CD4-positive, alpha-beta memory T cell (primary cell): ENCODE results near the gene NPY5R. TPM values are rescaled to one million over a fixed set of nuclear protein-coding genes. Genes with fewer than 3 reads are reported as not detected.

Source experiments
- CTCF ChIA-PET: fragments of 350-600 bp; sonication (Branson Sonifier 250); formaldehyde crosslinking; loops from one replicate; lab custom pipeline; 2021; ENCODE audit warnings: inconsistent platforms; ENCODE audit not compliant: partially characterized antibody; lab: Charles Lee
- POLR2A ChIA-PET: fragments of 350-600 bp; sonication (Branson Sonifier 250); formaldehyde crosslinking; loops from one replicate; lab custom pipeline; 2021; ENCODE audit not compliant: partially characterized antibody; lab: Charles Lee
- DNase-seq, 5 donors: peaks; one replicate each; pipeline versions ENCODE4 v3.0.0 to v3.0.0-alpha.2; 2020 to 2022; ENCODE audit warnings: mixed read lengths in 1 of 5
- H3K27ac ChIP-seq: one replicate; pipeline ENCODE4 v1.7.0; 2013; ENCODE audit warnings: low read depth, low read length
- H3K27me3 ChIP-seq: 2 replicates; pipeline ENCODE4 v1.7.0; 2013; ENCODE audit warnings: mild to moderate bottlenecking, low read length, moderate library complexity; ENCODE audit not compliant: insufficient read depth
- H3K36me3 ChIP-seq: 2 replicates; pipeline ENCODE4 v1.7.0; 2013; ENCODE audit warnings: mild to moderate bottlenecking, low read length, moderate library complexity; ENCODE audit not compliant: insufficient read depth
- H3K4me1 ChIP-seq: 2 replicates; pipeline ENCODE4 v1.7.0; 2013; ENCODE audit warnings: mild to moderate bottlenecking, low read length, moderate library complexity; ENCODE audit not compliant: insufficient read depth
- H3K4me3 ChIP-seq, 2 donors: one replicate each; pipeline ENCODE4 v1.7.0; 2013; ENCODE audit warnings: low read length in 2 of 2, mild to moderate bottlenecking in 1 of 2
- H3K9me3 ChIP-seq, 2 donors: one replicate each; pipeline ENCODE4 v1.7.0; 2013; ENCODE audit warnings: low read length in 2 of 2, control low read depth in 1 of 2; ENCODE audit not compliant: control insufficient read depth in 1 of 2
- H3K27ac Mint-ChIP-seq, 7 donors: one replicate each; pipeline ENCODE4 v1.8.0; 2020 to 2021; ENCODE audit warnings: mixed read lengths in 7 of 7, mild to moderate bottlenecking in 6 of 7, inconsistent platforms in 3 of 7, moderate library complexity in 3 of 7
- H3K27me3 Mint-ChIP-seq, 2 donors: one replicate each; pipeline ENCODE4 v1.8.0; 2020 to 2021; ENCODE audit warnings: mixed read lengths in 2 of 2
- H3K36me3 Mint-ChIP-seq, 2 donors: one replicate each; pipeline ENCODE4 v1.8.0; 2020 to 2021; ENCODE audit warnings: mixed read lengths in 2 of 2, inconsistent platforms in 1 of 2, mild to moderate bottlenecking in 1 of 2
- H3K4me1 Mint-ChIP-seq, 4 donors: one replicate each; pipeline ENCODE4 v1.8.0; 2020 to 2021; ENCODE audit warnings: mixed read lengths in 4 of 4, mild to moderate bottlenecking in 1 of 4
- H3K4me3 Mint-ChIP-seq, 8 donors: one replicate each; pipeline ENCODE4 v1.8.0; 2020 to 2021; ENCODE audit warnings: mixed read lengths in 8 of 8, mild to moderate bottlenecking in 7 of 8, moderate library complexity in 6 of 8, inconsistent platforms in 3 of 8
- H3K9me3 Mint-ChIP-seq, 8 donors: one replicate each; pipeline ENCODE4 v1.8.0; 2020 to 2021; ENCODE audit warnings: mixed read lengths in 8 of 8, mild to moderate bottlenecking in 5 of 8, inconsistent platforms in 3 of 8, moderate library complexity in 1 of 8
- intact Hi-C: fragments of 100-400 bp; cut with micrococcal nuclease; formaldehyde crosslinking; loops from one replicate; pipeline ENCODE4 v1.15.1; 2023
- polyA plus RNA-seq, 2 donors: library from polyadenylated mRNA; unstranded; fragments of 300-500 nt; fragmentation: Illumina TruSeq; gene quantifications; one replicate each; pipeline ENCODE4 v1.2.3, GENCODE V29; 2021
- total RNA-seq, 2 experiments: library from RNA; stranded (reverse); gene quantifications; one replicate each; pipeline ENCODE4 v1.2.3, GENCODE V29; 2021

The NPY5R gene
- total and polyA plus RNA-seq, 4 experiments from 2014 or later = not detected

DNA sequence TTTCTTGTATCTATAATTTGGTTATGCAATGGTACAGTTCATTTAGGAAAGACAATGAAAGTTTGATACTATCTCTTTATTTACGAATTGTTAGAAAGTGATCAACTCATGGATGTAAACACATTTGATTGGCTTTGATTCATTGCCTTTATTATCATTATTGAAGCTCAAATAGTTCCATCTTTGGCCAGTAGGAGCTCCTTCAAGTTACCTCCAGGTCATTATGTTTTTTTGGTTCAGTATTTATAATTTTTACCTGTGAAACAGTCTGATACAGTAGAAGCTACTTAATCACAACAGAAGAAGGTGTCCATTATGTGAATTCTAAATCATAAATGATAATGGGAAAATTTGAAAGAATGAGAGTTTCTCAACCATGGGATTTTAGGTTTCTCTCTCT is 12.4 kb downstream of the NPY5R start:
- intact Hi-C loops = no loop called here
- POLR2A ChIA-PET = no interaction called here
- H3K27ac ChIP-seq = no peak overlapping the region
- Mint-ChIP-seq H3K4me1 (no peaks in the 10 kb centered on the region), H3K27me3 (peaks cover 0 to 5% of the 10 kb centered on the region in 2 donors), H3K4me3 (no peak overlapping the region), H3K36me3 (no peaks in the 10 kb centered on the region), H3K27ac (no peak overlapping the region), H3K9me3 (no peaks in the 10 kb centered on the region)
- H3K9me3 ChIP-seq = no peaks in the 10 kb centered on the region
- DNase-seq = no peak
- H3K27me3 ChIP-seq = no peaks in the 10 kb centered on the region
- H3K36me3 ChIP-seq = no peaks in the 10 kb centered on the region
- CTCF ChIA-PET = no interaction called here
- H3K4me1 ChIP-seq = no peaks in the 10 kb centered on the region
- H3K4me3 ChIP-seq = no peak overlapping the region

GRCh38 chr4:163367651-163368050 is 24.0 kb downstream of the NPY5R start:
- ChIA-PET POLR2A (no interaction called here), CTCF (no interaction called here)
- H3K4me3 Mint-ChIP-seq = no peak overlapping the region
- H3K9me3 Mint-ChIP-seq = peaks cover 0 to 4% (median 0%) of the 10 kb centered on the region in 8 donors
- no peak overlapping the region for H3K27ac ChIP-seq
- H3K4me1 ChIP-seq = no peaks in the 10 kb centered on the region
- no peaks in the 10 kb centered on the region for H3K36me3 Mint-ChIP-seq
- no peaks in the 10 kb centered on the region for H3K9me3 ChIP-seq
- H3K4me3 ChIP-seq = no peak overlapping the region
- peaks cover 5 to 9% of the 10 kb centered on the region in 2 donors for H3K27me3 Mint-ChIP-seq
- H3K27me3 ChIP-seq = no peaks in the 10 kb centered on the region
- no peak overlapping the region for H3K27ac Mint-ChIP-seq
- no peak for DNase-seq
- no peaks in the 10 kb centered on the region for H3K4me1 Mint-ChIP-seq
- H3K36me3 ChIP-seq = no peaks in the 10 kb centered on the region
- intact Hi-C loops = no loop called here

- DNase-seq = no peak
- H3K27ac ChIP-seq = no peak overlapping the region
- H3K4me1 ChIP-seq = no peaks in the 10 kb centered on the region
- no peak overlapping the region for H3K4me3 ChIP-seq
- H3K27me3 ChIP-seq = no peaks in the 10 kb centered on the region
- no peaks in the 10 kb centered on the region for H3K36me3 Mint-ChIP-seq
- H3K27ac Mint-ChIP-seq = no peak overlapping the region
- peaks cover 2% of the 10 kb centered on the region in 2 donors for H3K27me3 Mint-ChIP-seq
- ChIA-PET CTCF (no interaction called here), POLR2A (no interaction called here)
- intact Hi-C loops = no loop called here
- no peak overlapping the region for H3K4me3 Mint-ChIP-seq
- peaks cover 0 to 4% (median 0%) of the 10 kb centered on the region in 8 donors for H3K9me3 Mint-ChIP-seq
- H3K4me1 Mint-ChIP-seq = peaks cover 0 to 4% (median 0%) of the 10 kb centered on the region in 4 donors
- H3K36me3 ChIP-seq = no peaks in the 10 kb centered on the region
- H3K9me3 ChIP-seq = no peaks in the 10 kb centered on the region
Measured at GRCh38 chr4:163372029-163372428, 28.3 kb downstream of the NPY5R start.

DNA sequence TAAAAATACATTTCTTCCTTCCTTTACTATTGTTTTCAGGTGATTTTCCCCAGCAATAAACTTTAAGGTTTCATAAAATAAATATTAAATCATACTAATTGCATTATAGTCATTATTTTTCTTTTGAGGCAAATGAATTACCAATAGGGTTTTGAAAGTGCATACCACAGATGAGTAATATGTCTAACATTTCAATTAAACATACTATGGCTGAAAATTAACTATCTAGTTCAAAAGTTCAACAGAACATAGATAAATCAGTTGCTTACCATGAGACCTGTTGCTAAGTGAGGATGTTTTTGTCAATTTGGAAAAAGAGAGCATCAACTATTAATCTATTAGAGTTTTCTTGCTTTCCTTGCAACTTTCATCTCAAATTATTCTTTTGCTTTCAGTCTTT is 35.0 kb downstream of the NPY5R start:
- intact Hi-C loops = no loop called here
- ChIA-PET CTCF (no interaction called here), POLR2A (no interaction called here)
- Histone ChIP-seq H3K4me1 (no peaks in the 10 kb centered on the region), H3K4me3 (no peak overlapping the region), H3K36me3 (no peaks in the 10 kb centered on the region), H3K9me3 (no peaks in the 10 kb centered on the region), H3K27ac (no peak overlapping the region), H3K27me3 (no peaks in the 10 kb centered on the region)
- no peaks in the 10 kb centered on the region for H3K36me3 Mint-ChIP-seq
- H3K4me1 Mint-ChIP-seq = peaks cover 0 to 2% (median 0%) of the 10 kb centered on the region in 4 donors
- no peak for DNase-seq
- no peak overlapping the region for H3K27ac Mint-ChIP-seq
- H3K4me3 Mint-ChIP-seq = no peak overlapping the region
- H3K27me3 Mint-ChIP-seq = peaks cover 0 to 4% of the 10 kb centered on the region in 2 donors
- H3K9me3 Mint-ChIP-seq = peaks cover 0 to 3% (median 0%) of the 10 kb centered on the region in 8 donors

DNA sequence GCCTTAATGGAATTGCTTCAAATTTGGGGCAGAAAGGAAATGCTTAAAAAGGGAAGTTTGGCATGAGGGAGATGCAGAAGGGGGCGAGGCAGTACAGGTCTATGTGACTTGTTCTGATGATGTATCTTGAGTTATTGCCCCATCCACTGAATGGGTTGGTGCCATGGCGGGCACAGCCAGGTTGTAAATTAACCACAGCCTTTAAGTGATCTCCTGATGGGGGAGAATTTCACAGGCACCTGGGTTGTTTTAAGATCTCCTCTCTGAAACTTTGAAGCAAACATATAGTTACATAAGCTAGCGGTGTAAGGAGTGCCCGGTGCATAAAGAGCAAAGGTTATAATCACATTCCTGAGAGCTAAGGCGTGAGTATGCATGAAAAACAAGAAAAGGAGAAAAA is 37.0 kb downstream of the NPY5R start:
- H3K27ac ChIP-seq = no peak overlapping the region
- H3K4me1 ChIP-seq = no peaks in the 10 kb centered on the region
- CTCF ChIA-PET = no interaction called here
- no peak overlapping the region for H3K4me3 ChIP-seq
- Mint-ChIP-seq H3K27ac (no peak overlapping the region), H3K4me3 (no peak overlapping the region), H3K4me1 (no peaks in the 10 kb centered on the region), H3K9me3 (peaks cover 0 to 3% (median 0%) of the 10 kb centered on the region in 8 donors), H3K36me3 (no peaks in the 10 kb centered on the region), H3K27me3 (peaks cover 0 to 5% of the 10 kb centered on the region in 2 donors)
- DNase-seq = no peak
- H3K36me3 ChIP-seq = no peaks in the 10 kb centered on the region
- no peaks in the 10 kb centered on the region for H3K9me3 ChIP-seq
- H3K27me3 ChIP-seq = no peaks in the 10 kb centered on the region
- intact Hi-C loops = no loop called here
- POLR2A ChIA-PET = no interaction called here

- no peak for DNase-seq
- no peaks in the 10 kb centered on the region for H3K4me1 ChIP-seq
- H3K9me3 Mint-ChIP-seq = peaks cover 0 to 3% (median 0%) of the 10 kb centered on the region in 8 donors
- no peak overlapping the region for H3K4me3 ChIP-seq
- H3K36me3 ChIP-seq = no peaks in the 10 kb centered on the region
- H3K27ac ChIP-seq = no peak overlapping the region
- no peaks in the 10 kb centered on the region for H3K27me3 ChIP-seq
- H3K4me1 Mint-ChIP-seq = no peaks in the 10 kb centered on the region
- no peak overlapping the region for H3K4me3 Mint-ChIP-seq
- intact Hi-C loops = no loop called here
- ChIA-PET POLR2A (no interaction called here), CTCF (interaction anchor here (0.5 kb wide), 1 partner anchor 911 kb away, joined by 3 read pairs; no protein-coding TSS in a partner anchor)
- no peaks in the 10 kb centered on the region for H3K9me3 ChIP-seq
- H3K36me3 Mint-ChIP-seq = no peaks in the 10 kb centered on the region
- H3K27me3 Mint-ChIP-seq = peaks cover 5 to 6% of the 10 kb centered on the region in 2 donors
- no peak overlapping the region for H3K27ac Mint-ChIP-seq
Measured at GRCh38 chr4:163382178-163382869, 38.6 kb downstream of the NPY5R start.

DNA sequence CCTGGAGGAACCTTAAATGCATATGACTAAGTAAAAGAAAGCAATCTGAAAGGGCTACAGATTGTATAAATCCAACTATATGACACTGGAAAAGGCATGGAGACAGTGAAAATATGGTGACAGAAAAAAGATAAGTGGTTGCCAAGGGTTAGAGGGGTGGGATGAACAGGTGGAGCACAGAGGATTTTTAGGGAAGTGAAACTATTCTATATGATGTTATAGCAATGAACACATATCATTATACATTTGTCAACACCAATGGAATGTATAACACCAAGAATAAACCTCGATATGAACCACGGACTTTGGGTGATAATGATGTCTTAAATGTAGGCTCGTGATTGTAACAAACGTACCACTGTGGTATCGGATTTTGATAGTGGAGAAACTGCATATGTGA is 40.7 kb downstream of the NPY5R start:
- peaks cover 0 to 3% (median 0%) of the 10 kb centered on the region in 8 donors for H3K9me3 Mint-ChIP-seq
- Histone ChIP-seq H3K4me1 (no peaks in the 10 kb centered on the region), H3K9me3 (no peaks in the 10 kb centered on the region), H3K36me3 (no peaks in the 10 kb centered on the region), H3K27me3 (no peaks in the 10 kb centered on the region), H3K27ac (no peak overlapping the region), H3K4me3 (no peak overlapping the region)
- ChIA-PET CTCF (no interaction called here), POLR2A (no interaction called here)
- no peaks in the 10 kb centered on the region for H3K4me1 Mint-ChIP-seq
- no peak overlapping the region for H3K27ac Mint-ChIP-seq
- DNase-seq = no peak
- H3K36me3 Mint-ChIP-seq = no peaks in the 10 kb centered on the region
- no peak overlapping the region for H3K4me3 Mint-ChIP-seq
- H3K27me3 Mint-ChIP-seq = peaks cover 2 to 7% of the 10 kb centered on the region in 2 donors
- intact Hi-C loops = no loop called here
